ENCODE results near the gene DNER. TPM values are rescaled to one million over a fixed set of nuclear protein-coding genes. Genes with fewer than 3 reads are reported as not detected.
A peak's percentile ranks its signal among the peaks of the same experiment; 100 is the strongest.

The DNER gene
- total RNA-seq, 1 donor from 2014 or later, result 1.2 TPM

DNA sequence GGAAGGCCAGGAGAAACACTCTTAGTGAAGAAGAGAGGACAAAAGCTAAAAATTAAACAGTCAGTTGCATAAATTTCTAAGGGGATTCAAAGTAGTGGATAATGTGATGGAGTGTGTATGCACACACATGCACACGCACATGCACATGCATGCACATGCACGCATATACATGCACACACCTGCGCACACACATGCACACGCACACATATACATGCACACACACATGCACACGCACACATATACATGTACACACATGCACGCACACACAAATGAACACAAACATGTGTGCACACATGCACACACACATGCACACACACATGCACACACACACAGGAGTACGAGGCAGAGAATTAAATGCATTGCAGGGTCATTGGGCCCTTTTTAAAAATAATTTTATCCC, 117.6 kb downstream of the DNER start:
- H3K27me3 ChIP-seq (ENCODE audit: low read depth), result no peaks in the 10 kb centered on the region
- no peak overlapping the region for H3K4me3 ChIP-seq
- no peak overlapping the region for H3K27ac ChIP-seq
- DNase-seq (no peak), ATAC-seq (no peak)
- H3K36me3 ChIP-seq, result no peaks in the 10 kb centered on the region
- H3K9me3 ChIP-seq, result no peaks in the 10 kb centered on the region
- no peaks in the 10 kb centered on the region for H3K4me1 ChIP-seq
- intact Hi-C loops (cut with DNase I), result no loop called here
- no peak for TF ChIP-seq CTCF (IDR thresholded peaks at IDR 0.05)

- TF ChIP-seq CTCF (IDR thresholded peaks at IDR 0.05), result no peak
- H3K36me3 ChIP-seq, result no peaks in the 10 kb centered on the region
- no peak overlapping the region for H3K27ac ChIP-seq
- no peak for DNase-seq
- H3K4me3 ChIP-seq, result no peak overlapping the region
- H3K27me3 ChIP-seq (ENCODE audit: low read depth), result no peaks in the 10 kb centered on the region
- H3K4me1 ChIP-seq, result peaks cover 8% of the 10 kb centered on the region
- no peak for ATAC-seq
- H3K9me3 ChIP-seq, result no peaks in the 10 kb centered on the region
- intact Hi-C loops (cut with DNase I), result no loop called here
Observed at GRCh38 chr2:229591611-229592010, 122.7 kb downstream of the DNER start.

- Histone ChIP-seq H3K4me1 (peaks cover 9% of the 10 kb centered on the region), H3K27me3 (ENCODE audit: low read depth) (no peaks in the 10 kb centered on the region), H3K27ac (no peak overlapping the region), H3K4me3 (peak overlapping the region; percentile 25), H3K36me3 (no peaks in the 10 kb centered on the region), H3K9me3 (no peaks in the 10 kb centered on the region)
- DNase-seq, result peak; percentile 82
- intact Hi-C loops (cut with DNase I), result no loop called here
- TF ChIP-seq CTCF (IDR thresholded peaks at IDR 0.05), result peak; percentile 86
- ATAC-seq, result peak; percentile 94 to 97
Observed at GRCh38 chr2:229586746-229587705, 127.3 kb downstream of the DNER start.

- Histone ChIP-seq H3K9me3 (no peaks in the 10 kb centered on the region), H3K27ac (no peak overlapping the region), H3K36me3 (no peaks in the 10 kb centered on the region), H3K27me3 (ENCODE audit: low read depth) (no peaks in the 10 kb centered on the region), H3K4me1 (peaks cover 9% of the 10 kb centered on the region), H3K4me3 (no peak overlapping the region)
- no peak for DNase-seq
- intact Hi-C loops (cut with DNase I), result no loop called here
- no peak for TF ChIP-seq CTCF (IDR thresholded peaks at IDR 0.05)
- no peak for ATAC-seq
Observed at GRCh38 chr2:229586012-229586411, 128.3 kb downstream of the DNER start.

- H3K27ac ChIP-seq, result no peak overlapping the region
- DNase-seq (no peak), ATAC-seq (no peak)
- no peaks in the 10 kb centered on the region for H3K27me3 ChIP-seq (ENCODE audit: low read depth)
- no peak for TF ChIP-seq CTCF (IDR thresholded peaks at IDR 0.05)
- H3K9me3 ChIP-seq, result no peaks in the 10 kb centered on the region
- intact Hi-C loops (cut with DNase I), result no loop called here
- no peaks in the 10 kb centered on the region for H3K36me3 ChIP-seq
- H3K4me3 ChIP-seq, result no peak overlapping the region
- peaks cover 5% of the 10 kb centered on the region for H3K4me1 ChIP-seq
Observed at GRCh38 chr2:229582151-229582550, 132.2 kb downstream of the DNER start.
